Activated CD8-positive, alpha-beta memory T cell treated with anti-CD3 and anti-CD28 coated beads for 24 hours (primary cell): ENCODE results near the gene MERTK.
"Not testable (repeated sequence)": the region's sequence is repeated elsewhere in the genome, so short reads cannot be mapped to it uniquely, and the experiment has no call there.

Source experiments
- DNase-seq: peaks from one replicate; pipeline ENCODE4 v3.0.0-alpha.2; 2020

Gene MERTK

GRCh38 chr2:111910609-111911277 lies 12.3 kb downstream of the MERTK start:
- no peak for DNase-seq

- DNase-seq: not testable (repeated sequence)
These were observed 13.0 kb downstream of the MERTK start for GRCh38 chr2:111911295-111911977.

- DNase-seq: no peak
These were observed 14.1 kb downstream of the MERTK start for GRCh38 chr2:111912547-111912946.

GRCh38 chr2:111917106-111917505 lies 18.7 kb downstream of the MERTK start:
- DNase-seq: no peak

GRCh38 chr2:111918383-111918806 lies 20.0 kb downstream of the MERTK start:
- DNase-seq: no peak

- no peak for DNase-seq
These were observed 21.0 kb downstream of the MERTK start for GRCh38 chr2:111919365-111919764.

GRCh38 chr2:111919794-111920608 lies 21.6 kb downstream of the MERTK start:
- DNase-seq: no peak

- DNase-seq: no peak
These were observed 24.9 kb downstream of the MERTK start for GRCh38 chr2:111923276-111923804.

- no peak for DNase-seq
These were observed 26.3 kb downstream of the MERTK start for GRCh38 chr2:111924617-111925107.

- DNase-seq: no peak
These were observed 29.3 kb downstream of the MERTK start for GRCh38 chr2:111927723-111928122.

GRCh38 chr2:111930409-111930808 lies 32.0 kb downstream of the MERTK start:
- no peak for DNase-seq

GRCh38 chr2:111930875-111931274 lies 32.5 kb downstream of the MERTK start:
- no peak for DNase-seq

- no peak for DNase-seq
These were observed 34.5 kb downstream of the MERTK start for GRCh38 chr2:111932841-111933291.

- not testable (repeated sequence) for DNase-seq
These were observed 35.5 kb downstream of the MERTK start for GRCh38 chr2:111933900-111934299.

GRCh38 chr2:111936881-111937280 lies 38.5 kb downstream of the MERTK start:
- no peak for DNase-seq

GRCh38 chr2:111938392-111938791 lies 40.0 kb downstream of the MERTK start:
- DNase-seq: no peak

- no peak for DNase-seq
These were observed 42.2 kb downstream of the MERTK start for GRCh38 chr2:111940333-111941196.

GRCh38 chr2:111941531-111941930 lies 43.1 kb downstream of the MERTK start:
- no peak for DNase-seq

- DNase-seq: no peak
These were observed 46.3 kb downstream of the MERTK start for GRCh38 chr2:111944531-111945210.

GRCh38 chr2:111945444-111946293 lies 47.3 kb downstream of the MERTK start:
- no peak for DNase-seq
